Measurements from ENCODE around the gene PTCHD1. TPM values are rescaled to one million over a fixed set of nuclear protein-coding genes. Genes with fewer than 3 reads are reported as not detected.

The PTCHD1 gene
- polyA plus RNA-seq (ENCODE audit: insufficient read length in 10 of 10) = 1 to 10 TPM in 3 of 10 donors, under 1 TPM in 7; 0.34 to 1.5 (median 0.75) TPM
- long read RNA-seq, donor 1 = 0 reads
- long read RNA-seq, donor 2 = 0 reads
- long read RNA-seq, donor 3 = 0 reads
- long read RNA-seq, donor 4 = 0 reads
- long read RNA-seq, donor 5 = 0 reads
- long read RNA-seq, donor 6 = 0 reads
- long read RNA-seq, donor 7 = 0 reads
- long read RNA-seq, donor 8 = 0 reads
- long read RNA-seq, donor 9 = 0 reads

DNA sequence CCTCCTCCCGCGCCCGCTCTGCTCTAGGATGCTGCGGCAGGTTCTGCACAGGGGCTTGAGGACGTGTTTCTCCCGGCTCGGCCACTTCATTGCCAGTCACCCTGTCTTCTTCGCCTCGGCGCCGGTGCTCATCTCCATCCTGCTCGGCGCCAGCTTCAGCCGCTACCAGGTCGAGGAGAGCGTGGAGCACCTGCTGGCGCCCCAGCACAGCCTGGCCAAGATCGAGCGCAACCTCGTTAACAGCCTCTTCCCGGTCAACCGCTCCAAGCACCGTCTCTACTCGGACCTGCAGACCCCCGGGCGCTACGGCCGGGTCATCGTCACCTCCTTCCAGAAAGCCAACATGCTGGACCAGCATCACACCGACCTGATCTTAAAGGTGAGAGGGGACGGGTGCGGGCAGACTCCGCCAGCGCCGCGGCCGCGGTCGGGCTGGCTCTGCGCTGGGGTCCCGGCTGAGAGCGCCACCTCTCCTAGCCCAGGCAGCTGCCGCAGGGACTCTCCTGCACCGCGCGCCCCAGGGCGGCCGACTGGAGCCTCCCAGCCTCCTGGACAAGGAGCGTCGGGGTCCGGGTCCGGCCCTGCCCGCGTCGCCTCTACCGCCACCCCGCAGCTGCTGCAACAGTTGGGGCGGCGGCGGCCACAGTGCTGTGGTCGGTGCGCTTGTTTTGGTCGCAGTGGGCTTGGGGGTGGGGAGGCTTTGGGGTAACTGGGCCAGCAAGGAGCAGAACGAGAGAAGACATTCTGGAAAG is at the start of gene PTCHD1:
Gene PTCHD1 (plus strand): TSS at position 2 of the 752 bp plus-strand sequence. CDS start 27 bp downstream, at position 29.
- DNase-seq = peak in 1 of 3 donors; percentile 26

DNA sequence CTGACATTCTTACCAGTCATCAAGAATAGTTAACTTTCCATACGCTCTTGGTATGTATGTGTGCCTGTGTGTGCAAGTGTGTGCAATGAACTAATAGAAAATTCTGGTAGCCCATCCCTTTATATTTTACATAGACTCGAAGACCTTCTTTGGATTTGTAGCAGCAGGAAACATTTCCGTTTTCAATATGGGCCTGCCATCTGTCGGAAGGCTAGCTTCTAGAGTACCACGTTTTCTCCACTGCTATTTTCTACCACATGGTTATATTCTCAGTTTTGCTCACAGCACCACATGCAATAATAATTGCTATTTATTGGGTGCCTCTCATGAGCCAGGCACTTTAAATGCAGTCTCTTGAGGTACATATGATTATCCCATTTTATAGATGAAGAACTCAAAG is 47.9 kb upstream of the PTCHD1 start:
- DNase-seq = no peak

DNA sequence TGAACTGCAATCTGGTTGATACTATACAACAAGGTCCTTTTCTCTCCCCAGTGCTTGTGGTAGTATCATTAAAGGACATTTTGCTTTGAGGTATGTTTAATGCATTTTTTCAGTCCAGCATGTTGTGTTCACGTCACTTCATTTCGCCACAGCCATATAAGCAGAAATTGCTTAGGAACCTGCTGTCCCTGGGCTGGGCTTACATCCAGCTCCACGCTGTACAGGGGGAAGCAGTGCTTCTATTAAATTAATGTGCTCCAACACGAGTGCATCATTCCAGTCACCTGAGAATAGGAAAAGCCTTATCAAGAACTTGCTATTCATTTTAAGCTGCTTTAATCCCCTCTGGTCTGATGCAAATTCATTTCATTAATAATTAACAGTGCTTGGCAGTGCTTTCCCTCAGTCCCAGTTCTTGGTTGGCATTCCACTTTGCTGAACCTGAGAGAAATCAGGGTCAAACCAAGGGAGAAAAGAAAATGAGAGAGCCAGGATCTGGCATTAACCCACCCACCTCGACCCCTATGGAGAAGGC is 47.4 kb upstream of the PTCHD1 start:
- no peak for DNase-seq

DNA sequence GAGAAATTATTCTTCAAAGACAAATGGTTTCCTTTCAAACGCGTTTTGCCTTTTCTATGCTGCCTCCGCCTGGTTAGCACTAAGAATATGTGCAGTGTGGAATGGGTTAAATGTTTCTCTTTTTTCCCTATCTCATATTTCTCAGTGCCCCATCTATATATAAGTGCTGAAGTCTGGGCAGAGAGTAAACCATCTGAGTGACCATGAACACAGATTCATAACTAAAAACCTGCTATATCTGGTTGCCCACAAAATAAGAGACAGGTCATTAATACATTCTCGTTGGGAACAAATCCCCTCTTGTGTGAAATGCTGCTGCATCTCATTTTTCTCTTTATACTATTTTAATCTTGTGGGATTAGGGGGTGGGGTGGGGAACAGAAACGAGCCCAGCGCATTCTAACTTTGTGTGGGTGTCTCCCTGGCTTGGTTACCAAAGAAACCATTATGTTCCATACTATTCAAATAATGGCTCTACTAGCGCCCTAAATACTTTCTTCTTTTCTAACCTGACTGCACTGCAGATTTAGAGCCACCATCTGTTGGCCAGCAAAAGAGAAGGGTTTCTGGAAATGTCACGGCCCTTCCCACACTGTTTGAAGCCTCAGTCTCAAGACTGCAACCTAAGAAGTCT is 42.2 kb upstream of the PTCHD1 start:
- DNase-seq = peak in 1 of 3 donors; percentile 29

DNA sequence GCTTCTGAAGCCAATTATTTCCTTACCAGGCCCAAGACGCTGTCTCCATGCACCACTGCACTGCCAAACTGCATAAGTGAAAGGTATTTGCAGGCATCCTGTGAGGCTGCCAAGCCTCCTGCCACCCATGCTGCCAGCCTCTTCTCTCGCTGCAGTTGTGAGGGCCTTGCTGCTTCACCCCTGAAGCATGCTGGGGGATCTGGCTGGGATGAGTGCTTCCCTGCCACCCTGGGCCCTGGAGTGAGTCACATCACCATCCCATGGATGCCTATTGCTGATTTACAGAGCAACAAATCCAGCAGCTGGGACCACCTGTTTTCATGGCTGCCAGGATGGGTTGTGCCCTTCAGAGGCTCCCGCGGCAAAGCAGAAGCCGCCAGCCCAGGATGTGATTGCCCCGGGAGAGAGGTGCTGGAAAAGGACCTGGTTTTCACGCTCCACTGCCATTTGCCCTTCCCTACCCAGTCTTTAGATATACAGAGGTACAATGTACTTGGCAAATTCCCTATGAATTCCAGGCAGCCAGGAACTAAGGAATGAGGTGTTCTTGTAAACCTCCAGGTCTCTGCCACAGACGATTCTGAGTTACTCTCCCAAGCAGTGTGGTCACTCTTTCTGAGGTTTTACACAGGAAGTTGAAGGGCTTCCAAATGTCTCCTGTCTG is 41.5 kb upstream of the PTCHD1 start:
- peak; percentile 42 to 55 (median 45) for DNase-seq

DNA sequence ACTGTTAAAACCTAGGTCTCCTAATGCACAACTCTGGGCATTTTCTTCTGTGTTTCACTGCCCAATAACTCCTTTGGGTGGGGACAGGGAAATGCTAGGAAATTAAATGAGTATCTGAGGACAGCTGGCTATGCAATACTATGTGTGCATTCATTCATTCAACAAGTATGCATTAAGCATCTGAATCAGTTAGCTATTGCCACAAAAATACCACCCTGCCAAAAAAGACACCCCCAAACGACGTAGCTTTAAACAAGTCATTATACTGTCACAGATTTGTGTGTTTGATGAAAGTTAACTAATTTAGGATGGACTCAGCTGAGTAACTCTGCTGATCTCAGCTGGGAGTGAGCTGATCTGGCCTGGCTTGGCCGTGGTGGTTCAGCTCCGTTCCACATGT is 29.8 kb upstream of the PTCHD1 start:
- DNase-seq = no peak

DNA sequence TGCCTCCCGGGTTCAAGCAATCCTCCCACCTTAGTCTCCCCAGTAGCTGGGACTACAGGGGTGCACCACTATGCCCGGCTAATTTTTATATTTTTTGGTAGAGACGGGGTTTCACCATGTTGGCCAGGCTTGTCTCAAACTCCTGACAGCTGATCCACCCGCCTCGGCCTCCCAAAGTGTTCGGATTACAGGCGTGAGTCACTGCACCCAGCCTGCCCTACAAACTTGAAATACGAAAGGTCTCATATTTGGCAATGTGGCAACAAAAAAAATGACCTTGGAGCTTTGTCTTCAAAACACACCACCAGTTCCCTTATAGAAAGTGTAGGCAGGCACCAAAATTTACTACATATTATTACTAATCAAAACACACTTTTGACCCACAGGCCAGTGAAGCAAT is 22.9 kb upstream of the PTCHD1 start:
- no peak for DNase-seq

DNA sequence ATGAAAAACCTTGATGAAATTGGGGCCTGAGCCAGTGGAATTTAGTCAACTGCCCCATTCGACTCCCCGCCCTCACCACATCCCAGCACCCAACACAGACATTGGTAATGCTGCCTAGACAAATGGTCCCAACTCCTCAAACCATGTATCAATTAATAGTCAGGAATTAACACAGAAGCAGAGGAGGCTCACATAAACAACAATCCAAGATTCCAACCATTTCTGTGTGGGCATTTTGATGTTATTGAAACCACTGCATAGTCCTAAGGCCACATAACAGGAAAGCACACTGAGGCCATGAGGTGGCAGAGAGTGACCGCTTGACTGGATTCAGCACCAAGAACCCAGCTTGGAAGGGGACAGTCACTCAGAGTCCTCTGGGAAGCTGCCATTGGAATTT is 22.5 kb upstream of the PTCHD1 start:
- DNase-seq = no peak

DNA sequence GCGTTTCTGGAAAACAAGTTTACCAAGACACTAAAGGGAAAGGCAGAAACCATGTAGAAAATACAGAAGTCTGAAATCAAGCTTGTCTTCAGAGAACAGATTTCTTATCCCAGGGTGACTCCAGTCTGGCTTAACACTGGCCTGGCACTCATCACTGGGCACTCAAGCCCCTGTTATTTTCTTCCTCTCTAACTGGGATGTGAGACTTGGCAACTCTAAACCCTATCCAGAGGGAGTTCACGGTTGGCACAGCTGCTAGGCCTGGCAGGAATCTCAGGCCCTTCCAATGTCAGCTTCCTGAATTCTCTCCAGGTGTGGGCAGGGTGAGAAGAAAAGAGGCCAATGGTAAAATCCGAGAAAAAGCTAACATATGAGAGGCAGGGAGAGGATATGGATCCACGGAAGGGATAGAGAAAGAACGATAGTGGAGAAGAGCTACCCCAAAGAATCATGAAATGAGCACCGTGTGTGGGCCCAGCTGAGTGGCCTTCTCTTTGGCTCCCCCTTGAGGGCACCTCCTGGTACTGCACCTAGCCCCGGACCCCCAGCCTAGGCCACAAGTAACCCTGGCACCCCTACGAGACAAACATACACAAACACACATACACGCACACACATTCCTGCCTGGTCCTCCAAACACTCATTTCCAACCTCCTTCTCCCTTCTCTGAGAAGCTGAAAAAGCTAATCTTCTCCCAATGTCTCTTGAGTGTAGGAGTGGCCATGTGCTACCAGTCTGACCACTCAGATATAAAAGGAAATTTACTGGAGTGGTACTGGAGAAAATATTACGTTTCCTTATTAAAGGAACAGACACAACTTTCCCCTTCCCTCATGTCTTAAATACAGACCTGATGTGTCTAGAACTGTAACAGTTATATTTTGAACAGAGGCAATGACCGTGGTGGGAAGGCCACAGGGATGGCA is 16.6 kb upstream of the PTCHD1 start:
- DNase-seq = peak in 1 of 3 donors; percentile 14

DNA sequence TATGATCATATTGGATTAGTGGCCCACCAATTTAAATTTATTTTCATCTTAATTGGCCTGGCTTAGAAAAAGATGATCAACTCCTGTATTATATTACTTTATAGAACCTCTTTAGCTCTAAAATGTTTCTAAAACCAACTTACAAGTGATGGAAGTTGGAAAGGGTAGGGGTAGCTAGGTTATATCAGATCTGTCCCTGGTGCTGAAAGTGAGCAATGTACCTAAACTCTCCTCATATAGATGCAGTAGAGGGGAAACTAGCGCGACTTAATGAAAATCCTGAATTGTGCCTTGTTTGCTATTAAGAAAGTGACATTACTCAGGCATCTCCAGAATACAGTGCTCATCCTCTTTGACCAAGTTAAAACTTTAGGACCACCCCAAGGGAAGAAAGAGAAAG is 7.5 kb upstream of the PTCHD1 start:
- peak in 1 of 3 donors; percentile 8 for DNase-seq

DNA sequence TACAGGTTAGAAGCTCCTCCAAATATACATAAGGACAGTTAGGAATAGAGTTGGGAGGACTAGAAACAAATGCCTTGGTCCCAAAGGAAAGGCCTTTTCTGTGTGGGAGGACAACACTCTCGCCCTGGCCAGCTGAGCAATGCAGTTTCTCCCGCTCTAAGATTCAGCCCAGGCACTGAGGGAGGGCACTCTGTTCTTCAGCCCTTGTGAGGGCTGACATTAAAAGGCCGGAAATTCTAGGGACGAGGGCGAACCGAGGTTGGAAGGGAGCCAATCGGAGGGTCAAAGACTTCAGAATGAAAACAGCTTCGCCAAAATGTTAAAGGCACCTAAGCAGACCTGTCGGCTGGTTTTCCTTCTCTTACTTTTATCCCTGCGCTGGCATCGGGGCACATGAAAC is 2.9 kb upstream of the PTCHD1 start:
- peak in 1 of 3 donors; percentile 7 for DNase-seq

DNA sequence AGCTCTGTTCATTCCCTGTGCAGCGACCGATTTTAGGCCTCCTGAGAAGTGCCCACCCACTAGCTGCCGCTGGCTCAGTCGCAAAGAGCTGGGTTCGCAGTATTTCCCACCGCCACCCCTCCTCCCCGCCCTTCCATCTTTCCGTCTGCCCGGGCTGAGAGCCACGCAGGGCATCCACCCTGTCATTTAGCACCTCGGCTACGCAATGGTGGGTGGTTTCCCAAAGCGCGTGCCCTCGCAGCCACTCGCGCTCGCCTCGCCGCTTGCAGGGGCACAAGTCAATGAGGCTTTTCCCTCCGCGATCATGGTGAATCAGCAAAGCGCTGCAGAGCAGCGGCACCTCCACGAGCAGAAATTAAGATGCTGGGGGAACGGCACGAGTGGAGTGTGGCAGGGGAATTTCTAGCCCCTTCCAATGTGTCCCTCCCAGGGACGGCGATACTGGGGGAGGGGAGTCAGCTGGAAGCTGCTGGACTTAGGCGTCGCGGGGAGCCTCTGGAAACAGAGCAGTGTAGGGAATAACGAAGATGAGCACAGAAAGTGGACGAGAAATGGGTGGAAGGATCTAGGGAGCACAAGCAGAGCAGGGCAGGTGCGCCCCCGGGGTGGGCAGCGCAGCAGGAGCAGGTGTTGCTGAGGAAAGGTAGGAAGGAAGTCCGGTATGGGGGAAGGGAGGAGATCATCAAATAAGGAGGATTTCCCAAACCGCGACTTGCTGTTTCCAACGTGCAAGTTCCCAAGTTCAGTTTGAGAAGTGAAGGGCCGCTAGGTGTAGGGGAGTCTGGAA is 2.4 kb upstream of the PTCHD1 start:
- DNase-seq = peak in 1 of 3 donors; percentile 36

DNA sequence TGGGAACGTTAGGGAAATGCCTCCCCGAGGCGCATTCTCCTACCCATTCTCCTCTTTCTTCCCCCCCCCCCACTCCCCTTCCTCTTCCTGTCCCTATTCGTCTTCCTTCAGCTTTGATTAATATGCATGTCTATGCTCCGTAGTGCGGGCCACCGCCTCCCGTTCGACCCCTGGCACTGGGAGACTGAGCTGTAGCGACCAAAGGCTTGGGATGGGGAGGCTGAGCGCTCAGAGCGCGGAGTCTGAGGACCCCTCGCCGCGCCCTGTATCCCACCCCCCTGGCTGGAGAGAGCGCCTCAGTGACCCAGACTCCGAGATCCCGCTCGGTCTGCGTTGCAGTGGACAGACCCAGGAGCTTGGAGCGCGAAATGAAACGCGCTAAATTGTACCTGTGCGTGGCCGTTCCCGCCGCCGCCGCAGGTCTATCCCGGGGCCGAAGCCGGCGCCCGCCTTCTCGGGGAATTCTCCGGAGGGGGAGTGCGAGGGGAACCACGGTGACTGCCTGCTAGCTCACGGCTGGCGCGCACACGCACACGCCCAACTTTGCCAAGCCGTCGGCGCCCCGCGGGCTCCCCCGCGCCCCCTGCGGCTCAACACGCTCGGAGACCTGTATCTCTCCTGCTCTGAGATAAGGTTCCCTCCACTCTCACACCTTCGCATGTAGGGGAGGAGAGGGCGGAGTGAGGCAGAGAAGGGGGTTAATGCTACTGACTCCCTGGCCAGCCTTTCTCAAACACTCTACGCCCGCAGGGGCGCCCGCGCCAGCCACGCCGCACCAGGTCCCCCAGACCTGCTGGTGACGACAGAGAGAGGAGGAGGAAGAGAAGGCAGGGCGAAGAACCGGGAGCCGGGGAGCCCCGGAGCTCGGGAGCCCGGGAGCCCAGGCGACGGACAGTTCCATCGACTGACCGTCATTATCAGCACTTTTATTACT is 1.5 kb upstream of the PTCHD1 start:
- peak in 1 of 3 donors; percentile 36 for DNase-seq

DNA sequence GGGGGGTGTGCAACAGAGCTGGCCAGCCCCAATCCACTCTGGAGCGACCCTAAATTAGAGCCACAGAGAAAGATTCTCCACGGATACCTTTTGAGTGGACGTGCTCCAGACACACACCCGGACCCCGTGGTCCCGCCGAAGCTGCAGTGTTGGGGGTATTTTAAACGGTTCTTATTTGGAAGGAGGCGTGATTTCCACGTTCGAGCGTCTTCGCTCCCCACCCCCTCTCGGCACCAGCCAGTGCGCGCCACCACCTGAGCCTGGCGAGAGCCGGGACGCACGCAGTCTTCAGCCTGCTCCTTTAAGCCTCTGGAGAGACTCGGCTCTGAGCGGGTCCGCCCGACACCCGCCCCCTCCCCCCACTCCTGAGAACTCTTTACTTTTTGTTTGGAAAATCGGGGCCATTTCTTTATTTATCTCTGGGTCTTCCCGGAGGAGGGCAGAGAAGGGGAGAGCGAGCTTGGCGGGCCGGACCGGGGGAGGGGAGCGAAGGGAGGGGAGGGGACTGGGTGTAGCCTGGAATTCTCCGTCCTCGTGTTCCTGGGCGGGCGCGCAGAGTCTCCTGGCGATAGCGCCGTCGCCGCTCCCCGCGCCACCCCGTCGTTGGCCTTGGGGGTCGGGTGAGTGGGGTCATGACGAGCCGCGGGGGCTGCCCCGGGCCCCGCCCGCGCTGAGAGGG is 668 bp upstream of the PTCHD1 start:
- peak in 2 of 3 donors; percentile 30 to 43 for DNase-seq

DNA sequence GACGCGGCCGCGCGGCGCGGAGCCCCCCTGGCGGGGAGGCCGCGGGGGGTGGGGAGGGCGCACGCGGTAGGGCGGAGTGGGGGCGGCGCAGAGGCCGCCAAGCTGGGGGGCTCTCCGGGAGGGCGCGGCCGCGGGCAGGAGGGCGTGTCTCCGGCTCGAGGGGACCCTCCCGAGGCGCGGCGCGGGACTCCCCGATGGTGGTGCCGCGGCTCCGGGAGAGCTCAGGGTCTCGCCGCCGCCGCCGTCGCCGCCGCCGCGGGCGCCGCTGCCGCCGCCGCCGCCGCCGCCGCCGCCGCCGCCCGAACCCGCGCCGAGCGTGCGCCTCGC is 165 bp upstream of the PTCHD1 start:
- peak in 1 of 3 donors; percentile 8 for DNase-seq

DNA sequence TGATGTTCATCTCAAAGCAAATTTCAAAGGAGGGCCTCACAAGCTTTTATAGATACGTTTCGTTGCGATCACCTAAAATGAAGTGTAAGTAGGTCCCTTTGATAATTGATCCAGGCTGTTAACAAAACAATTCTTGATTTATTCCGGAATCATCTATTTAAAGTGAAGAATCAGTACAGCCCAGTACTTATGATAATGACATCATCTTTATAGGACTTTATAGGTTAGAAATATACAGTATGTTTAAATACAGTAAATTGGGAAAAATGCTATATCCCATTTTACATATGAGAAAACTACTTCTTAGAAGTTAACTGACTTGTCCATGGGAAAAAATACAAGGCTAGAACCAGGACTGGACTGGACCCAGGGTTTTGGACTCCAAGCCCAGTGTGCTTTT is 3.7 kb downstream of the PTCHD1 start:
- DNase-seq = no peak

DNA sequence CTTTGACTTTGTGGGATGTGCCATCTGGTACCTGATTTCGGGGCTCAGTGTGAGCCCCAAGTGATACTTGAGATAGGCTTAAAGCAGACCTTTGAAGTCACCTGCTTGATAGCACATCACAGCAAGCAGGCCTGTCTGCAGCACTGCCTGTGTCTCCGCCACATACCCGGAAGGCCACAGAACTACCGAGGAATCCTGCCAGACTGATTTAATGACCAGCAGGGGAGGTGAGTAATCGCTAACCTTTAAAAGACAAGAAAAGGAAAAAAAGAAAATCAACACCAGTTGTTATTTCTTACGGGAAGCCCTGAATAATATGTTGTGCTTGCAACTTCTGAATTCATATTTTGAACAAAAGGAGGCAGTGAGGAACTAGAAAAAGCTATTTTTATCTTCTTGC is 6.8 kb downstream of the PTCHD1 start:
- no peak for DNase-seq

DNA sequence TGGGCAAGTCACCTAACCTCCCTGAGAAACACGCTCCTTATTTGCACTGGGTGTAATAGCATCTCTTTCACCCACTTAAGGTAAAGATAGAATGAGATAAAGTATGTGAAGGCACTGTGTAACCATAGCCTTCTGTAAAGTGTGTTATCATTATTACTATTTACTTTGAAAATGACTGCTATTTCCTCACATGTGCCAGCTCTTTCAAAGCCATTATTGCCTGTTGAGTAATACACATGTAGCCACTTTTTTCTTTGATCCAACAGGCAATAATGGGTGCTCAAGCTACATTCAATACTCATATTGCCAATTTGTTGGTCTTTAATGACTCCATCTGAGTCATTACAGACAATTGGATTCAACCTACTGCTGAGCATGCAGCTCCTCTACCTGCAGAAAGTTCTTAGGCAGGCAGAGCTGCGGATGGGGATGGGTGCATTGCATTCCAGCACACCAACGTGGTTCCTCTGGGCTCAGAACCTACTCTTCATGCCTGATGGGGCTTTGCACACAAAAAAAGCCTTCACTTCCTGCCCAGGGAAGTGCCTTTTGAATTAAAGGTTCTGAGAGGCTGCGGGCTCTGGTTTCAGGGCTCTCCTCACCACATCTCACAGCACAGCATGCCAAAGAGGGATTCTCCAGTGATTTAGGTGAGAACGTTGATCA is 9.7 kb downstream of the PTCHD1 start:
- no peak for DNase-seq
